HepG2 (cell line): ENCODE results near the gene GPR62. TPM values are rescaled to one million over a fixed set of nuclear protein-coding genes. Genes with fewer than 3 reads are reported as not detected.

ENCODE experiments used
- CSRNP2 ChIP-seq: sonication (generic); formaldehyde crosslinking; conservative IDR thresholded peaks from 2 replicates; pipeline ENCODE4 v1.8.0; 2022; ENCODE audit warnings: low read depth, missing genetic modification reagents
- DNMT3B ChIP-seq: conservative IDR thresholded peaks from 2 replicates; pipeline ENCODE4 v1.6.1; 2016; ENCODE audit warnings: missing biosample characterization, control low read depth
- FLYWCH1 ChIP-seq: sonication (generic); formaldehyde crosslinking; IDR thresholded peaks from 2 replicates; pipeline ENCODE4 v1.8.1; 2023; ENCODE audit warnings: mild to moderate bottlenecking, missing genetic modification reagents
- FOXC1 ChIP-seq: sonication (generic); formaldehyde crosslinking; IDR thresholded peaks from 2 replicates; pipeline ENCODE4 v1.8.0; 2022; ENCODE audit warnings: mild to moderate bottlenecking, missing genetic modification reagents, borderline replicate concordance
- GZF1 ChIP-seq: sonication (generic); formaldehyde crosslinking; IDR thresholded peaks from 2 replicates; pipeline ENCODE4 v1.5.1; 2020; ENCODE audit warnings: mild to moderate bottlenecking, missing genetic modification reagents
- HNF4A ChIP-seq: sonication (generic); formaldehyde crosslinking; IDR thresholded peaks from 2 replicates; pipeline ENCODE4 v1.4.0; 2020; ENCODE audit warnings: missing genetic modification reagents
- HOMEZ ChIP-seq: IDR thresholded peaks from 2 replicates; pipeline ENCODE4 v1.6.1; 2016; ENCODE audit warnings: low read depth
- IRF9 ChIP-seq: sonication (generic); formaldehyde crosslinking; IDR thresholded peaks from 2 replicates; pipeline ENCODE4 v1.8.0; 2022; ENCODE audit warnings: missing genetic modification reagents, mild to moderate bottlenecking, borderline replicate concordance
- MAFK ChIP-seq, 2 experiments: IDR thresholded peaks in 1 of 2; conservative IDR thresholded peaks in 1 of 2; 2 replicates each; pipeline ENCODE4 v1.6.1; 2011; ENCODE audit warnings: improper control_type of control experiment in 2 of 2, low read length in 2 of 2
- NKX3-1 ChIP-seq: sonication (generic); formaldehyde crosslinking; IDR thresholded peaks from 2 replicates; pipeline ENCODE4 v1.5.0; 2020; ENCODE audit warnings: missing genetic modification reagents
- SPEN ChIP-seq: sonication (generic); formaldehyde crosslinking; IDR thresholded peaks from 2 replicates; pipeline ENCODE4 v1.5.1; 2020; ENCODE audit warnings: low read depth, mild to moderate bottlenecking, missing genetic modification reagents
- TBL1XR1 ChIP-seq: fragments of 150-350 bp; IDR thresholded peaks from 2 replicates; pipeline ENCODE4 v1.6.1; 2014; ENCODE audit warnings: borderline replicate concordance, low read length; ENCODE audit not compliant: partially characterized antibody
- TBX2 ChIP-seq: sonication (generic); formaldehyde crosslinking; IDR thresholded peaks from 2 replicates; pipeline ENCODE4 v1.5.0; 2020; ENCODE audit warnings: missing genetic modification reagents, mild to moderate bottlenecking, borderline replicate concordance
- TEAD3 ChIP-seq: optimal IDR thresholded peaks from 2 replicates; pipeline ENCODE3; 2016; ENCODE audit warnings: borderline replicate concordance
- THAP7 ChIP-seq: sonication (generic); formaldehyde crosslinking; IDR thresholded peaks from 2 replicates; pipeline ENCODE4 v1.8.1; 2023; ENCODE audit warnings: mild to moderate bottlenecking, missing genetic modification reagents
- THRA ChIP-seq: sonication (generic); formaldehyde crosslinking; IDR thresholded peaks from 2 replicates; pipeline ENCODE4 v1.4.0; 2020; ENCODE audit warnings: missing genetic modification reagents, borderline replicate concordance
- ZNF343 ChIP-seq: sonication (generic); formaldehyde crosslinking; IDR thresholded peaks from 2 replicates; pipeline ENCODE4 v1.4.0; 2020; ENCODE audit warnings: mild to moderate bottlenecking, missing genetic modification reagents
- ZNF747 ChIP-seq: sonication (generic); formaldehyde crosslinking; IDR thresholded peaks from 2 replicates; pipeline ENCODE4 v1.8.1; 2023; ENCODE audit warnings: missing genetic modification reagents, mild to moderate bottlenecking, borderline replicate concordance
- ZNF775 ChIP-seq: sonication (generic); formaldehyde crosslinking; IDR thresholded peaks from 2 replicates; pipeline ENCODE4 v1.4.0; 2020; ENCODE audit warnings: missing genetic modification reagents, mild to moderate bottlenecking, moderate library complexity, borderline replicate concordance
- ZNF790 ChIP-seq: sonication (generic); formaldehyde crosslinking; IDR thresholded peaks from 2 replicates; pipeline ENCODE4 v1.8.0; 2022; ENCODE audit warnings: missing genetic modification reagents, mild to moderate bottlenecking, borderline replicate concordance
- polyA plus RNA-seq, 8 experiments: library from polyadenylated mRNA; depleted of rRNA in 3 of 8; stranded (reverse) in 7 of 8; unstranded in 1 of 8; fragments of >200 nt; fragmentation: Illumina TruSeq in 4 of 8; extraction: Trizol in 4 of 8; gene quantifications; 2 replicates each; pipeline versions ENCODE4 v1.2.1 to v1.2.3, GENCODE V29; 2011 to 2016; ENCODE audit warnings: low read depth in 4 of 8, missing spikeins in 1 of 8, mixed read lengths in 1 of 8; ENCODE audit not compliant: insufficient read depth in 1 of 8
- total RNA-seq, 5 experiments: library from RNA; depleted of rRNA; stranded (reverse); fragments of >200 nt; fragmentation: Illumina TruSeq; extraction: Trizol; gene quantifications; 2 replicates each; pipeline ENCODE4 v1.2.3, GENCODE V29; 2016; ENCODE audit warnings: low read depth in 1 of 5
- TF ChIP-seq, protein P1 (sequence below): IDR thresholded peaks from 2 replicates; pipeline ENCODE4 v1.6.1; 2016; ENCODE audit warnings: control low read depth

Gene GPR62
- total and polyA plus RNA-seq, 2 of the 13 experiments (the other 11 are each of a cell fraction or from before 2014, with no cell fraction given) = not detected

DNA sequence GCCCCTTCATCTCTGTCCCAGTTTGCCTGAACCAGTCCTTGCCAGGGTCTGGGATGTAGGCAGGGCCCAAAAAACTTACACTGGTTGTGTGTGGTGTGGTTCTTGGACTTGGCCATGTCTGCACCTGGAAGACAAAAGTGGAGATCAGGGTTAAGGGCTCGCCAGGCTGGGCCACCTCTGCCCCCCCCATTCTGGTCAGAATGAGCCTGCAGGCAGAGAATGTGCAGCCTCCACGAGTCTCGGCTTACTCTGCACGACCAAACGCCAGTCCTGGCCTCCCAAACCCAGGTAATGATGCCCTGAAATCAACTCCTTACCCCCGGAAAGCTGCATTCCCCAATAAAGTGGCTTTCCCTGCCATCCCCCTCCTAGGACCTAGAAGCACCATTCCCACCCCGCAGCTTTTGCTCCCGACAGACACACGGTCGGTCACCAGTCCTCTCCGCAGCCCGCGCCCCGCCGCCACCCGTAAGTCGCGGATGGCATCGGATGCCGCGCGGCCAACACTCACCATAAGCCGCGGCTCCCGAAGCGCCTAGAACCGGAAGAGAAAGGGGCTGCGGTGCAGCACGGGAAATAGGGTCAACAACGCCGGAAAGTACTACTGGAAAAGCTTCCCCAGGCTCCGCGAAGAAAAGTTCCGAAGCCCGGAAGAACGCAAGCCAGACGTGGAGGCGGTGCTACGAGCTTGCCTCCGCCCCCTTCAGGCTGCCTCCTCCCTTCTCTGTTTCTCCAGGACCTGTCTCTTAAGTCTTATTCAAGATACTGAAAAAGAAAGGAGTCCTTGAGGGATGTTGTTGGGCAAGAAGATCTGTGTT is 40.4 kb downstream of the GPR62 start, which contains the start of gene RPL29 (continued):
- TF ChIP-seq SPEN (peak; percentile 100; the same call in 1 of the 2 replicates), ZNF775 (CRISPR knock-in tag) (peak; percentile 81; the same call in 1 of the 2 replicates), DNMT3B (CRISPR knock-in tag) (peak; percentile 89; the same call in 1 of the 2 replicates), ZNF747 (CRISPR knock-in tag) (peak; percentile 74; the same call in 1 of the 2 replicates), FLYWCH1 (CRISPR knock-in tag) (0 out of 2 replicates have a peak, but pooled peaks have one; percentile 61), MAFK (conservative IDR thresholded peaks at IDR 0.05 in 1 of 2, IDR thresholded peaks at IDR 0.05 in 1 of 2; ENCODE audit: low read length in 2 of 2) (no peak), IRF9 (CRISPR knock-in tag) (peak; percentile 86), TBL1XR1 (peak; percentile 74), CSRNP2 (CRISPR knock-in tag) (no peak), FOXC1 (CRISPR knock-in tag) (peak; percentile 96), ZNF790 (no peak; the same call in 1 of the 2 replicates), ZNF343 (CRISPR knock-in tag) (no peak), THRA (CRISPR knock-in tag) (peak; percentile 79), GZF1 (CRISPR knock-in tag) (no peak), TEAD3 (CRISPR knock-in tag) (peak; percentile 80), TBX2 (CRISPR knock-in tag) (peak; percentile 72), HOMEZ (CRISPR knock-in tag) (peak; percentile 35; the same call in 1 of the 2 replicates), NKX3-1 (CRISPR knock-in tag) (peak; percentile 88), THAP7 (peak; percentile 85), HNF4A (CRISPR knock-in tag) (peak; percentile 14; the same call in 1 of the 2 replicates)
- TF ChIP-seq, protein P1, sequence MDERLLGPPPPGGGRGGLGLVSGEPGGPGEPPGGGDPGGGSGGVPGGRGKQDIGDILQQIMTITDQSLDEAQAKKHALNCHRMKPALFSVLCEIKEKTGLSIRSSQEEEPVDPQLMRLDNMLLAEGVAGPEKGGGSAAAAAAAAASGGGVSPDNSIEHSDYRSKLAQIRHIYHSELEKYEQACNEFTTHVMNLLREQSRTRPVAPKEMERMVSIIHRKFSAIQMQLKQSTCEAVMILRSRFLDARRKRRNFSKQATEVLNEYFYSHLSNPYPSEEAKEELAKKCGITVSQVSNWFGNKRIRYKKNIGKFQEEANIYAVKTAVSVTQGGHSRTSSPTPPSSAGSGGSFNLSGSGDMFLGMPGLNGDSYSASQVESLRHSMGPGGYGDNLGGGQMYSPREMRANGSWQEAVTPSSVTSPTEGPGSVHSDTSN (CRISPR knock-in tag) = no peak
